Adrenal gland (tissue), 12 donors: ENCODE data around the gene CC2D2A. TPM values are rescaled to one million over a fixed set of nuclear protein-coding genes. Genes with fewer than 3 reads are reported as not detected.

ENCODE experiments used
- DNase-seq, 7 donors: peaks; one replicate each; pipeline ENCODE4 v3.0.0-alpha.2; 2019 to 2020
- H3K27ac ChIP-seq, 5 donors: fragments of 200-600 bp; sonication (generic) in 4 of 5; 1 replicate in 3 of 5; 2 replicates in 2 of 5; pipeline versions ENCODE4 v1.5.1 to v1.8.0; 2016 to 2020; ENCODE audit warnings: mild to moderate bottlenecking in 1 of 5
- H3K27me3 ChIP-seq: fragments of 200-600 bp; 2 replicates; pipeline ENCODE4 v1.8.0; 2021
- H3K36me3 ChIP-seq, 2 donors: fragments of 200-600 bp; replicated peaks in 1 of 2; 1 replicate in 1 of 2; 2 replicates in 1 of 2; pipeline versions ENCODE4 v1.5.1 to v1.8.0; 2018 to 2022
- H3K4me1 ChIP-seq, 2 donors: fragments of 200-600 bp; replicated peaks in 1 of 2; 1 replicate in 1 of 2; 2 replicates in 1 of 2; pipeline versions ENCODE4 v1.5.1 to v1.8.0; 2018 to 2021
- H3K4me3 ChIP-seq, 4 donors: fragments of 200-600 bp; sonication (generic) in 3 of 4; one replicate each; pipeline ENCODE4 v1.5.1; 2016 to 2018
- H3K9me3 ChIP-seq, 3 donors: fragments of 200-600 bp; sonication (generic) in 1 of 3; replicated peaks in 1 of 3; 1 replicate in 2 of 3; 2 replicates in 1 of 3; pipeline versions ENCODE4 v1.5.1 to v1.8.0; 2016 to 2021
- POLR2A ChIP-seq, 2 donors: fragments of 450-650 bp; IDR thresholded peaks; one replicate each; pipeline ENCODE4 v1.6.1; 2017; ENCODE audit warnings: antibody characterized with exemption in 2 of 2, mild to moderate bottlenecking in 2 of 2, moderate library complexity in 1 of 2
- WGBS, 4 donors: extraction: QIAGEN DNeasy Blood & Tissue Kit in 2 of 4; methylation state at CpG; one replicate each; pipeline versions ENCODE4 v1.1.5 to v1.1.7; 2013 to 2017; 5-methylcytosine and 5-hydroxymethylcytosine counted together
- intact Hi-C, 2 donors: fragments of 100-400 bp; cut with DNase I; formaldehyde crosslinking; loops; one replicate each; pipeline versions ENCODE4 v1.14.1 to v1.15.0; 2022 to 2023
- polyA plus RNA-seq, 3 donors: library from polyadenylated mRNA; stranded (reverse); fragments of 200-250 nt in 2 of 3; fragments of 350-450 nt in 1 of 3; fragmentation: Illumina TruSeq in 1 of 3; extraction: RNeasy Lipid Tissue Mini Kit (QIAGEN cat#74804) in 1 of 3; gene quantifications; one replicate each; pipeline ENCODE4 v1.2.3, GENCODE V29; 2013 to 2014
- total RNA-seq, 9 donors: library from RNA; depleted of rRNA in 4 of 9; stranded (reverse); fragments of >200 nt in 4 of 9; fragments of 120-200 nt in 1 of 9; fragmentation: NEBNext Ultra II Directional in 1 of 9; extraction: Animal tissue kit (Norgen Biotek cat#: 25700) in 1 of 9; gene quantifications; one replicate each; pipeline versions ENCODE4 v1.1.0 to v1.2.4, GENCODE V29; 2013 to 2023
- TF ChIP-seq, protein P1 (sequence below), 6 experiments: fragments of 450-650 bp in 4 of 6; fragments of 200-600 bp in 2 of 6; sonication (generic) in 1 of 6; IDR thresholded peaks; 1 replicate in 5 of 6; 2 replicates in 1 of 6; pipeline versions ENCODE4 v1.5.1 to v1.8.0; 2016 to 2021; ENCODE audit warnings: antibody characterized with exemption in 6 of 6, mild to moderate bottlenecking in 2 of 6, moderate library complexity in 1 of 6
- donor health status: healthy with polysubstance abuse.
- donor health status: Bipolar disorder and iron deficiency.
- donor health status: DM: yes; HTN: yes; CAD: no.
- donor health status: DM: no; HTN: no; CAD: no.
- donor health status: DM: no; HTN: no; CAD: no.
- donor health status: DM: yes; HTN: yes; CAD: no.

CC2D2A gene
- total and polyA plus RNA-seq, 12 donors: 14.4 to 52.3 (median 20.9) TPM

DNA sequence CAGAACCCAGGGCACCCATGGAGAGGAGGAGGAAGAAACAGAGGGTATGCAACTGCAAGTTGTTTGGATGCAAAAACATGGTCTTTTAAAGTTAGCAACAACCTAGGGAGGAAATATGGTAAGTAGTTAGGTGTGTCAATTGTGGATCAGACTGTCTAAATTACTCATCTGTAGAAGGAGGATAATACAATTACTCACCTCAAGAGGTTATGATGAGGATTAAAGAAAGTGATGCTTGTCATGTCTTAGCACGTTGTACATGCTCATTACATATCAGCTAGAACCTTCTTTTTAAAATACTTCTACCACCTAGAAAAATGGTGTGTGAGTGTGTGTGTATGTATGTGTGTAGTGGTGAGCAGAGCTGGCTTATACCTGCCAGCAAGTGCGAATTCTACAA is 44.2 kb upstream of the CC2D2A start:
- no peak for DNase-seq
- H3K4me1 ChIP-seq: no peaks in the 10 kb centered on the region
- intact Hi-C loops: no loop called here
- no peaks in the 10 kb centered on the region for H3K36me3 ChIP-seq
- H3K27ac ChIP-seq: no peak overlapping the region
- H3K4me3 ChIP-seq: no peak overlapping the region
- 88 to 96% (median 91%) methylated on average over 2 of the region's 2 CpGs for WGBS, 4 donors
- no peaks in the 10 kb centered on the region for H3K9me3 ChIP-seq
- no peaks in the 10 kb centered on the region for H3K27me3 ChIP-seq
- TF ChIP-seq, protein P1, sequence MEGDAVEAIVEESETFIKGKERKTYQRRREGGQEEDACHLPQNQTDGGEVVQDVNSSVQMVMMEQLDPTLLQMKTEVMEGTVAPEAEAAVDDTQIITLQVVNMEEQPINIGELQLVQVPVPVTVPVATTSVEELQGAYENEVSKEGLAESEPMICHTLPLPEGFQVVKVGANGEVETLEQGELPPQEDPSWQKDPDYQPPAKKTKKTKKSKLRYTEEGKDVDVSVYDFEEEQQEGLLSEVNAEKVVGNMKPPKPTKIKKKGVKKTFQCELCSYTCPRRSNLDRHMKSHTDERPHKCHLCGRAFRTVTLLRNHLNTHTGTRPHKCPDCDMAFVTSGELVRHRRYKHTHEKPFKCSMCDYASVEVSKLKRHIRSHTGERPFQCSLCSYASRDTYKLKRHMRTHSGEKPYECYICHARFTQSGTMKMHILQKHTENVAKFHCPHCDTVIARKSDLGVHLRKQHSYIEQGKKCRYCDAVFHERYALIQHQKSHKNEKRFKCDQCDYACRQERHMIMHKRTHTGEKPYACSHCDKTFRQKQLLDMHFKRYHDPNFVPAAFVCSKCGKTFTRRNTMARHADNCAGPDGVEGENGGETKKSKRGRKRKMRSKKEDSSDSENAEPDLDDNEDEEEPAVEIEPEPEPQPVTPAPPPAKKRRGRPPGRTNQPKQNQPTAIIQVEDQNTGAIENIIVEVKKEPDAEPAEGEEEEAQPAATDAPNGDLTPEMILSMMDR (IDR thresholded peaks at IDR 0.05): no peak
- no peak for TF ChIP-seq POLR2A (IDR thresholded peaks at IDR 0.05)

DNA sequence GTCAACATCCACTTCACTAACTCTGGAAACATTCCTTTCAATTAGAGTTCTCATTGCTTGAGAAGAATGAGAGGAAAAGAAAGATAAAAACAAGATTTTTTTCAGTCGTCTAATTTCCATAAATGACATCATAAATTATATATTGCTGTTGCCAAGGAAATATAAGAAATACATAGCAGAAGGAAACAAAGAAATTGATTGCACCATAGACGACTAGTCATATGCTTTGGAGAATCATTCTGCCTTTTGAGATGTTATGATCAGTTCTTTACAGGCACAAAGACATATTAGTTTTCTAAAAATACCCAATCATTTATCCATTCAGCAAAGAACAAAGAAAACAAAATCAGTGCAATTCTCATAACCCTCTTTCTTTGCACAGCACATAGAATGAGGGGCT is 42.5 kb upstream of the CC2D2A start:
- H3K9me3 ChIP-seq: no peaks in the 10 kb centered on the region
- no peaks in the 10 kb centered on the region for H3K36me3 ChIP-seq
- DNase-seq: no peak
- H3K27ac ChIP-seq: no peak overlapping the region
- WGBS, 4 donors: 55 to 64% (median 62%) methylated on average over 2 of the region's 2 CpGs
- no peaks in the 10 kb centered on the region for H3K4me1 ChIP-seq
- intact Hi-C loops: no loop called here
- H3K27me3 ChIP-seq: no peaks in the 10 kb centered on the region
- TF ChIP-seq, protein P1 (IDR thresholded peaks at IDR 0.05): no peak
- no peak for TF ChIP-seq POLR2A (IDR thresholded peaks at IDR 0.05)
- no peak overlapping the region for H3K4me3 ChIP-seq

DNA sequence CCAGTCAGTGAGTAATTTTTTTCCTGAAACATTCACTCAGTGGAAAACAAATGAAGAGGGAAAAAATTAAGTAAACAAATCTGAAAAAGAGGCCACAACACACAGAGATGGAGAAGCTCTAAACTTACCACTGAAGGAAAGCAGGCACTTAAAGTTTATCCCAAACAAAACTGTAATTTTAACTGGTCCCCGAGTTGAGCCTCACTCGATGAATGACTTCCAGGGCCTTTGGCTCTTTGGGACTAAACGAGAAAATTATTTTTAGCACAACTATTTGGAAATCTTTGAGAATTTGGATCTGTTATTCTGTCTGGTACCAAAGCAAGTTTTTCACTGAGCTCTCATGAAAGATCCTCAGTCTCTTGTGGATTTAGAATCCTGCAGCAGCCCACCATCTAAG is 42.0 kb upstream of the CC2D2A start, which contains the start of gene C1QTNF7:
Gene C1QTNF7, plus strand, starts transcription at position 333 of the 400 bp plus-strand sequence. CDS start 7,711 bp downstream, outside the sequence.
- no peak within 1 kb of the TSS for H3K4me3 ChIP-seq
- intact Hi-C loops: no loop called here
- no peak for DNase-seq
- H3K27me3 ChIP-seq: no peaks in the 10 kb centered on the region
- H3K9me3 ChIP-seq: no peaks in the 10 kb centered on the region
- H3K36me3 ChIP-seq: no peaks in the 10 kb centered on the region
- no peak within 1 kb of the TSS for H3K27ac ChIP-seq
- TF ChIP-seq, protein P1 (IDR thresholded peaks at IDR 0.05): no peak
- no peak for TF ChIP-seq POLR2A (IDR thresholded peaks at IDR 0.05)
- 56 to 70% (median 60%) methylated on average over 3 of the region's 3 CpGs for WGBS, 4 donors
- H3K4me1 ChIP-seq: no peaks in the 10 kb centered on the region

DNA sequence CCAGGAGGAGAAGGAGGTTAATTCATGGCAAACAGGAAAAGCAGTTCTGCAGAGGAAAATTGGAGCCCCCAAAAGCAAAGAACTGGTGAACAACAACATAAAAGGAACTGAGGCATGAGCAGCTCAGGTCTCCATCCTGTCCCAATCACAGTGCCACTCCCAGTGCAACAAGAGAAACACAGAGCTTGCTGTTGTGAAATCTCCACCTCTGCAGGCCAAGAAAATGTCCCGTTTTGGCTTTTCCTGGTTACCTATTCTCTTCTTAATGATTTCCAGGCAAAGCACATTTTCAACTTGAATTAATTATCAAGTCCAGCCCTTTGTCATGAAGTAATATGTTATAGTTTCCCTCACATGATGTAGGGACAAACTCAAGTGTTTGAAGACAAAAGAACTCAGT is 41.1 kb upstream of the CC2D2A start:
- TF ChIP-seq POLR2A (IDR thresholded peaks at IDR 0.05): no peak
- TF ChIP-seq, protein P1 (IDR thresholded peaks at IDR 0.05): no peak
- WGBS, 4 donors: 58 to 94% (median 69%) methylated on average over 1 of the region's 1 CpG
- Histone ChIP-seq H3K4me3 (no peak overlapping the region), H3K27ac (no peak overlapping the region), H3K36me3 (no peaks in the 10 kb centered on the region), H3K9me3 (no peaks in the 10 kb centered on the region), H3K4me1 (no peaks in the 10 kb centered on the region), H3K27me3 (no peaks in the 10 kb centered on the region)
- DNase-seq: no peak
- intact Hi-C loops: no loop called here
